HFF-Myc (cell line): ENCODE measurements around the gene ZNF394.

Source experiments
- DNase-seq: peaks from one replicate; pipeline ENCODE4 v3.0.0-alpha.2; 2011; ENCODE audit warnings: low read depth; ENCODE audit errors: extremely low read depth
- H3K4me3 ChIP-seq: replicated peaks from 2 replicates; pipeline ENCODE4 v1.5.1; 2011; ENCODE audit warnings: low read depth, mild to moderate bottlenecking, control low read depth, low read length
- CTCF ChIP-seq: IDR thresholded peaks from 2 replicates; pipeline ENCODE4 v1.5.1; 2012; ENCODE audit warnings: mild to moderate bottlenecking, low read depth, low read length, control low read depth; ENCODE audit errors: missing control alignments

The ZNF394 gene

GRCh38 chr7:99451936-99452335, 48.1 kb downstream of the ZNF394 start:
- no peak overlapping the region for H3K4me3 ChIP-seq
- no peak for TF ChIP-seq CTCF
- DNase-seq = no peak

- no peak for TF ChIP-seq CTCF
- DNase-seq = no peak
- no peak overlapping the region for H3K4me3 ChIP-seq
These were observed 50.8 kb downstream of the ZNF394 start for GRCh38 chr7:99449326-99449725.

- TF ChIP-seq CTCF = no peak
- DNase-seq = no peak
- H3K4me3 ChIP-seq = no peak overlapping the region
These were observed 51.2 kb downstream of the ZNF394 start for GRCh38 chr7:99448855-99449254.

GRCh38 chr7:99447943-99448342, 52.1 kb downstream of the ZNF394 start:
- TF ChIP-seq CTCF = no peak
- no peak for DNase-seq
- no peak overlapping the region for H3K4me3 ChIP-seq

GRCh38 chr7:99446096-99446495, 54.0 kb downstream of the ZNF394 start:
- H3K4me3 ChIP-seq = no peak overlapping the region
- no peak for TF ChIP-seq CTCF
- no peak for DNase-seq
